ENCODE data around the gene NR1D2. TPM values are rescaled to one million over a fixed set of nuclear protein-coding genes. Genes with fewer than 3 reads are reported as not detected.

The NR1D2 gene
- total RNA-seq, 1 experiment from 2014 or later: 18.4 TPM

DNA sequence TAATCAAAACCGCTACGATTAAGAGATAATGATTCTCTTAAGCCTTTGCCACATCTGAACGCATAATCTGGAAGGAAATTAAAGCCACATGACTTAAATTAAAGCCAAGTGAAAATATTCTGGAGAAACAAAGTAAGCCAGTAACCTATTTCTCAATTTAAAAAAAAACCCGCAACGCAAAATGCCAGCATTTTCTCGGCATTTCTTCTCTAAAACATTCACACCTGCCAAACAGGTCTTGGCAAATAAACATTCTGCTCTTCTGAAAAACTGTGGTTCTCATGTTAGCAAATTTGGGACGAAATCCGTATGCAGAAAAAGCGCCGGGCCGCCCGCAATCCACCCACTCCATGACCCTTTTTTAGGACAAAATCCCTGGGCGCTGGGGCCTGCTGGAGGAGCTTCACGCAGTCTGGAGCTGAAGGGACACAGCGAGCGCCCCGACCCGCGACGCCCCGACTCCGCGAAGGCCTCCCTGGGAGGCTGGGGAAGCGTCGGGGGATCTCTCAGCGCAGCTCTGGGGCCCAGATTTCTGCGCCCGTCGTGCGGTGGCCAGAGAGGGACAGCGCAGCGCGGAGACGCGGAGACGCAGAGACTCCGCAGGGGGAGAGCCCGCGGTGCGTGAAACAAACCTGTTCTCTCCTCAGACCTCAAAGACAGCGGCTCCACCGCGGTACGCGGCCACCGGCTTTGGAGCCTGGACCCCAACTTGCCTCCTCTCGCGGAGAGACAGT, 28.8 kb upstream of the NR1D2 start (continued):
- TF ChIP-seq, protein P1, sequence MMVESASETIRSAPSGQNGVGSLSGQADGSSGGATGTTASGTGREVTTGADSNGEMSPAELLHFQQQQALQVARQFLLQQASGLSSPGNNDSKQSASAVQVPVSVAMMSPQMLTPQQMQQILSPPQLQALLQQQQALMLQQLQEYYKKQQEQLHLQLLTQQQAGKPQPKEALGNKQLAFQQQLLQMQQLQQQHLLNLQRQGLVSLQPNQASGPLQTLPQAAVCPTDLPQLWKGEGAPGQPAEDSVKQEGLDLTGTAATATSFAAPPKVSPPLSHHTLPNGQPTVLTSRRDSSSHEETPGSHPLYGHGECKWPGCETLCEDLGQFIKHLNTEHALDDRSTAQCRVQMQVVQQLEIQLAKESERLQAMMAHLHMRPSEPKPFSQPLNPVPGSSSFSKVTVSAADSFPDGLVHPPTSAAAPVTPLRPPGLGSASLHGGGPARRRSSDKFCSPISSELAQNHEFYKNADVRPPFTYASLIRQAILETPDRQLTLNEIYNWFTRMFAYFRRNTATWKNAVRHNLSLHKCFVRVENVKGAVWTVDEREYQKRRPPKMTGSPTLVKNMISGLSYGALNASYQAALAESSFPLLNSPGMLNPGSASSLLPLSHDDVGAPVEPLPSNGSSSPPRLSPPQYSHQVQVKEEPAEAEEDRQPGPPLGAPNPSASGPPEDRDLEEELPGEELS (CRISPR knock-in tag; IDR thresholded peaks at IDR 0.05): no peak
- TF ChIP-seq GRHL2 (CRISPR knock-in tag; IDR thresholded peaks at IDR 0.05; ENCODE audit: insufficient replicate concordance, severe bottlenecking): no peak
- TF ChIP-seq, protein P2, sequence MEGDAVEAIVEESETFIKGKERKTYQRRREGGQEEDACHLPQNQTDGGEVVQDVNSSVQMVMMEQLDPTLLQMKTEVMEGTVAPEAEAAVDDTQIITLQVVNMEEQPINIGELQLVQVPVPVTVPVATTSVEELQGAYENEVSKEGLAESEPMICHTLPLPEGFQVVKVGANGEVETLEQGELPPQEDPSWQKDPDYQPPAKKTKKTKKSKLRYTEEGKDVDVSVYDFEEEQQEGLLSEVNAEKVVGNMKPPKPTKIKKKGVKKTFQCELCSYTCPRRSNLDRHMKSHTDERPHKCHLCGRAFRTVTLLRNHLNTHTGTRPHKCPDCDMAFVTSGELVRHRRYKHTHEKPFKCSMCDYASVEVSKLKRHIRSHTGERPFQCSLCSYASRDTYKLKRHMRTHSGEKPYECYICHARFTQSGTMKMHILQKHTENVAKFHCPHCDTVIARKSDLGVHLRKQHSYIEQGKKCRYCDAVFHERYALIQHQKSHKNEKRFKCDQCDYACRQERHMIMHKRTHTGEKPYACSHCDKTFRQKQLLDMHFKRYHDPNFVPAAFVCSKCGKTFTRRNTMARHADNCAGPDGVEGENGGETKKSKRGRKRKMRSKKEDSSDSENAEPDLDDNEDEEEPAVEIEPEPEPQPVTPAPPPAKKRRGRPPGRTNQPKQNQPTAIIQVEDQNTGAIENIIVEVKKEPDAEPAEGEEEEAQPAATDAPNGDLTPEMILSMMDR (IDR thresholded peaks at IDR 0.05): no peak
- TF ChIP-seq KAT7 (CRISPR knock-in tag; IDR thresholded peaks at IDR 0.05; ENCODE audit: borderline replicate concordance): 0 out of 2 replicates have a peak, but pooled peaks have one; percentile 31
- TF ChIP-seq CREB1 (CRISPR knock-in tag; IDR thresholded peaks at IDR 0.05): 0 out of 2 replicates have a peak, but pooled peaks have one; percentile 39
- TF ChIP-seq, protein P3, sequence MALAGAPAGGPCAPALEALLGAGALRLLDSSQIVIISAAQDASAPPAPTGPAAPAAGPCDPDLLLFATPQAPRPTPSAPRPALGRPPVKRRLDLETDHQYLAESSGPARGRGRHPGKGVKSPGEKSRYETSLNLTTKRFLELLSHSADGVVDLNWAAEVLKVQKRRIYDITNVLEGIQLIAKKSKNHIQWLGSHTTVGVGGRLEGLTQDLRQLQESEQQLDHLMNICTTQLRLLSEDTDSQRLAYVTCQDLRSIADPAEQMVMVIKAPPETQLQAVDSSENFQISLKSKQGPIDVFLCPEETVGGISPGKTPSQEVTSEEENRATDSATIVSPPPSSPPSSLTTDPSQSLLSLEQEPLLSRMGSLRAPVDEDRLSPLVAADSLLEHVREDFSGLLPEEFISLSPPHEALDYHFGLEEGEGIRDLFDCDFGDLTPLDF (CRISPR knock-in tag; IDR thresholded peaks at IDR 0.05): peak; percentile 72; the same call in 1 of the 2 replicates
- TF ChIP-seq MXD4 (CRISPR knock-in tag; IDR thresholded peaks at IDR 0.05; ENCODE audit: borderline replicate concordance): no peak
- TF ChIP-seq ZNF121 (CRISPR knock-in tag; IDR thresholded peaks at IDR 0.05): peak; percentile 75
- no peak for TF ChIP-seq MYBL2 (CRISPR knock-in tag; IDR thresholded peaks at IDR 0.05)
- no peak for TF ChIP-seq ZNF396 (CRISPR knock-in tag; IDR thresholded peaks at IDR 0.05; ENCODE audit: borderline replicate concordance)

DNA sequence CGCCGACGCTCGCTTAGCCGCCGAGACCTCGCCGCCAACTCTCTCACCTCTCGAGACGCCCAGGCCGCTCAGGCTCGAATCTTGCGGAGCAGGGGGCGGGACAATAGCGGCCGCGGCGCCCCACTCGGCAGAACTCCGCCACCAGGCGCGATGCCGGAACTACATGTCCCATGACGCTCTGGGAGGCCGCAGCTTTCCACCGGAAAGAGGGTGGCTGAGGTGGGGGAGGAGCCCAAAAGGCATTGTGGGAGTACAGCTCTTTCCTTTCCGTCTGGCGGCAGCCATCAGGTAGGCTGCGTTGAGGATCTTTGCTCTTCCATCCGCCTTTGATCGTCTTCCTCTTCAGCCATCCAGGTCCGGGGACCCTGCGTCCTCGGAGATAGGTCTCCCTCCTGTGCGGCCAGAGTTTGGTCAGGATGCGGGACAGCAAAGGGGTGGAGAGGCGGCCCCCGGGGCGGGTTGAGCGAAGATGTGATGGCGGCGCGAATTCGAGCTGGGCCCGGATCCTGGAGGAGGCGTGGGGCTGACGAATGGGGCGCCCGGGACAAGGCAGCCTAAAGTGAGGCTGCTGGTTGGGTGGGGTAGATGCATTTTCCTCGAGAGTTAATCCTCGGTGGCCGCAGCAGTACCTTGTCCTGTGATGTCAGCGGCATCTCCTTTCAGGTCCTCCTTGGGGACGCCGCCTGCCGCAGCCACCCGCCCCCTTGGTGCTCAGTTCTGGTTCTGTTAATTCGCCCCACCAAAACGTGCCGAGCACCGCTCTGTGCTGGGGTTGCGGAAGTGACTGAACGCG, 28.0 kb upstream of the NR1D2 start, which contains the start of the genes NKIRAS1 and RPL15:
TSS of gene NKIRAS1 (minus strand) at position 105 of the 793 bp plus-strand sequence. CDS start 6,086 bp downstream, outside the sequence.
TSS of gene RPL15 (plus strand) at position 247 of the 793 bp plus-strand sequence. CDS start 728 bp downstream, outside the sequence.
- Mint-ChIP-seq H3K27ac (peak within 1 kb of the TSS; percentile 98), H3K4me1 (peaks cover 45% of the 10 kb centered on the region), H3K4me3 (peak within 1 kb of the TSS; percentile 99), H3K9me3 (no peaks in the 10 kb centered on the region), H3K36me3 (peaks cover 37% of the 10 kb centered on the region), H3K27me3 (ENCODE audit: low read depth) (peaks cover 6% of the 10 kb centered on the region; the same call in 1 of the 2 replicates)
- ChIA-PET POLR2A (interaction anchor here (0.6 to 2.5 kb wide), 29 partner anchors 8 to 874 kb away, joined by 3 to 31 read pairs (median 4); partner anchors contain the start of genes NR1D2 and UBE2E2), CTCF (interaction anchor here (0.6 to 2.2 kb wide), 6 partner anchors 8 to 207 kb away, joined by 3 to 8 read pairs (median 3); no protein-coding TSS in a partner anchor)
- DNase-seq (ENCODE audit: low spot score): peak; percentile 97
- ATAC-seq: peak; percentile 93
- TF ChIP-seq OVOL2 (CRISPR knock-in tag; IDR thresholded peaks at IDR 0.05; ENCODE audit: borderline replicate concordance) (no peak), JUN (CRISPR knock-in tag; IDR thresholded peaks at IDR 0.05) (no peak), FOXK1 (CRISPR knock-in tag; IDR thresholded peaks at IDR 0.05) (peak; percentile 61), ZSCAN18 (CRISPR knock-in tag; IDR thresholded peaks at IDR 0.05) (no peak), ARID4B (CRISPR knock-in tag; IDR thresholded peaks at IDR 0.05; ENCODE audit: borderline replicate concordance) (no peak; the same call in none of the 2 replicates), GABPB1 (CRISPR knock-in tag; IDR thresholded peaks at IDR 0.05) (peak; percentile 88), EMX1 (CRISPR knock-in tag; IDR thresholded peaks at IDR 0.05) (peak; percentile 93), ELF4 (CRISPR knock-in tag; IDR thresholded peaks at IDR 0.05; ENCODE audit: low read depth) (no peak), GRHL2 (CRISPR knock-in tag; IDR thresholded peaks at IDR 0.05; ENCODE audit: insufficient replicate concordance, severe bottlenecking) (no peak)
- TF ChIP-seq, protein P4, sequence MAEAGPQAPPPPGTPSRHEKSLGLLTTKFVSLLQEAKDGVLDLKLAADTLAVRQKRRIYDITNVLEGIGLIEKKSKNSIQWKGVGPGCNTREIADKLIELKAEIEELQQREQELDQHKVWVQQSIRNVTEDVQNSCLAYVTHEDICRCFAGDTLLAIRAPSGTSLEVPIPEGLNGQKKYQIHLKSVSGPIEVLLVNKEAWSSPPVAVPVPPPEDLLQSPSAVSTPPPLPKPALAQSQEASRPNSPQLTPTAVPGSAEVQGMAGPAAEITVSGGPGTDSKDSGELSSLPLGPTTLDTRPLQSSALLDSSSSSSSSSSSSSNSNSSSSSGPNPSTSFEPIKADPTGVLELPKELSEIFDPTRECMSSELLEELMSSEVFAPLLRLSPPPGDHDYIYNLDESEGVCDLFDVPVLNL (CRISPR knock-in tag; IDR thresholded peaks at IDR 0.05; ENCODE audit: borderline replicate concordance, low read depth): peak; percentile 72
- TF ChIP-seq, protein P5, sequence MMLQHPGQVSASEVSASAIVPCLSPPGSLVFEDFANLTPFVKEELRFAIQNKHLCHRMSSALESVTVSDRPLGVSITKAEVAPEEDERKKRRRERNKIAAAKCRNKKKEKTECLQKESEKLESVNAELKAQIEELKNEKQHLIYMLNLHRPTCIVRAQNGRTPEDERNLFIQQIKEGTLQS (CRISPR knock-in tag; conservative IDR thresholded peaks at IDR 0.05): no peak

Measured in WTC11 (cell line).